ENCODE data around the gene LRP1B.

The LRP1B gene

DNA sequence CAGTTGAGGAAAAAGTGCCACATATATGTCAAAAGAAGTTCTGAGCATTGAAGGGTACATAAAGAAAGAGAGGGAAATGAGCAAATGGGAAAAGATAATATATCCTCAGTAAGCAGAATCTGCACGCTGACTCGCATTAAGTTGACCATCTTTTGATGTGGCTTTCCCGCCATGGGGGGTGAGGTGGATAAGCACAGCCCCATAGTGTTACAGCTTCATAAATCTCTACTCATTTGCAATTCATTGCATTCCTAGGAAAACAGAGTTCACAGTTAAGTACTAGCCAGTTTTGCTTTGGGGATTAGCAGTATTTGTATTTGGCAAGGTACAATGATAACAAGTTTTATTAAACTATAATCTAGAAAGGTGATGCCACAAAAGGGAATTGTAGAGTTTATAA lies 814.2 kb downstream of the LRP1B start:
- in situ Hi-C loops (cut with HindIII; ENCODE audit: low pct_unique_long_range_greater_than_20kb, low sequenced_read_pairs), result no loop called here
- no peak for DNase-seq (ENCODE audit: low read depth in 1 of 2, low spot score in 1 of 2)
- no peak for TF ChIP-seq JUND (IDR thresholded peaks at IDR 0.05; ENCODE audit: low read depth)

DNA sequence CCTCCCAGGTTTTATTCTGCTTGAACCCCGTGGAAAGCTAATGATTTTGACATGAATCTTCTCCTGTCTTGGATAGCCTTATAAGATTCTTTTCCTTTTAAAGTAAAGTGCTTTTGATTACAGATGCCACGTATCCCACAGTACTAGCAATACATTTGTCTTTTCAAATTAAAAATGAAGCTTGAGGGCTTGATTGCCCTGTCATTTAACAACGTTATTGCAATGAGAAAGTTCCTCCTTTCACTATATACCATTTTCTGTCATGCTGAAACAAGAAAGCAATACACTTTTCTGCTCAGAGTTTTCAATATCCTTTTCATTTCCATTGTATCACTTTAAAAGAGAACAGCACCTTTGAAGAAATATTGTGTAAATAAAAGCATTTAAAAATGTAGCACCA lies 814.7 kb downstream of the LRP1B start:
- no peak for DNase-seq (ENCODE audit: low read depth in 1 of 2, low spot score in 1 of 2)
- in situ Hi-C loops (cut with HindIII; ENCODE audit: low pct_unique_long_range_greater_than_20kb, low sequenced_read_pairs), result no loop called here
- no peak for TF ChIP-seq JUND (IDR thresholded peaks at IDR 0.05; ENCODE audit: low read depth)

DNA sequence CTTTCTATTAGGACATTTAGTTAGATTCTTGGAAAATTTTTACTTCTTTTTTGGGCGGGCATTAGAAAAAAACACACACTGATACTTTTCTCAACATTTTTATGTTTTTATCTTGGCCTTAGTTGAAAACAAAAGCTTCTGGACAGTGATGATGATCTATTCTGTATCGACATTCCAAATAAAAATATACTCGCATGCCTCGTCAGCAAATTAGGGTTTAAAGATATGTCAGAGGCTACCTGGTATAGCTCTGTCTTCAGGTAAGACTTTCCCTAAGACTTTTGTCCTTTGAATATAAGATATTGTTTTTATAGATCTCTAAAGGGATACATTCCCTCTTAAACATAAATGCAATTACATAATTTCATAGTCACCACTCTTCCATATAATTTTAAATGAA lies 816.8 kb downstream of the LRP1B start:
- in situ Hi-C loops (cut with HindIII; ENCODE audit: low pct_unique_long_range_greater_than_20kb, low sequenced_read_pairs), result no loop called here
- no peak for DNase-seq (ENCODE audit: low read depth in 1 of 2, low spot score in 1 of 2)
- no peak for TF ChIP-seq JUND (IDR thresholded peaks at IDR 0.05; ENCODE audit: low read depth)

DNA sequence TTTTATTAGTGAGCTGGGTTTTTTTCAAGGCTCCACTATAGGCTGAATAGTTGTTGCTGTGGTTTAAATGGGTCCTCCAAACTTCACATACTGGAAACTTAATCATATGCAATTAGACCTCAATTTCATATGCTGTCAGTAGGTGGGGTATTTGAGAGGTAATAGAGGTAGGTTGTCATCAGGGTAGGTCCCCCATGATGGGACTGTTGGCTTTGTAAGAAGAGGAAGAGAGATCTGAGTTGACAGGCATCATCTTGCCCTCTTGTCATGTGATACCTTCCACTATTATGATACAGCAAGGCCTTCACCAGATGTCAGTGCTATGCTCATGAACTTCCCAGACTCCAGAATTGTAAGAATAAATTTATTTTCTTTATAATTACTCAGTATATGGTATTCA lies 819.4 kb downstream of the LRP1B start:
- no peak for TF ChIP-seq JUND (IDR thresholded peaks at IDR 0.05; ENCODE audit: low read depth)
- no peak for DNase-seq (ENCODE audit: low read depth in 1 of 2, low spot score in 1 of 2)
- in situ Hi-C loops (cut with HindIII; ENCODE audit: low pct_unique_long_range_greater_than_20kb, low sequenced_read_pairs), result no loop called here

DNA sequence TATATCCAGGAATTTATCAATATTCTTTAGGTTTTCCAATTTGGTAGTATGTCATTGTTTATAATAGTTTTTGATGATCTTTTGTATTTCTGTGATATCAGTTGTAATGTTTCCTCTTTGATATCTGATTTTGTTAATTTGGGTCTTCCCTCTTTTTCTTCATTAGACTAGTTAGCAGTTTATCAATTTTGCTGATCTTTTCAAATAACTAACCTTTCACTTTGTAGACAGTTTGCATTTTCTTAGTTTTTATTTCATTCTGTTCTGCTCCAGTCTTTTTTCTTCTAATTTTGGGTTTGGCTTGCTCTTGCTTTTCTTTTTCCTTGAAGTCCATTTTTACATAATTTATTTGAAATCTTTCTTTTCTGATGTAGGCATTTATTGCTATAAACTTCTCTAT lies 824.4 kb downstream of the LRP1B start:
- no peak for TF ChIP-seq JUND (IDR thresholded peaks at IDR 0.05; ENCODE audit: low read depth)
- in situ Hi-C loops (cut with HindIII; ENCODE audit: low pct_unique_long_range_greater_than_20kb, low sequenced_read_pairs), result no loop called here
- DNase-seq (ENCODE audit: low read depth in 1 of 2, low spot score in 1 of 2), result no peak

GRCh38 chr2:141301551-141301950 lies 829.3 kb downstream of the LRP1B start:
- no peak for TF ChIP-seq JUND (IDR thresholded peaks at IDR 0.05; ENCODE audit: low read depth)
- no peak for DNase-seq (ENCODE audit: low read depth in 1 of 2, low spot score in 1 of 2)
- in situ Hi-C loops (cut with HindIII; ENCODE audit: low pct_unique_long_range_greater_than_20kb, low sequenced_read_pairs), result no loop called here

DNA sequence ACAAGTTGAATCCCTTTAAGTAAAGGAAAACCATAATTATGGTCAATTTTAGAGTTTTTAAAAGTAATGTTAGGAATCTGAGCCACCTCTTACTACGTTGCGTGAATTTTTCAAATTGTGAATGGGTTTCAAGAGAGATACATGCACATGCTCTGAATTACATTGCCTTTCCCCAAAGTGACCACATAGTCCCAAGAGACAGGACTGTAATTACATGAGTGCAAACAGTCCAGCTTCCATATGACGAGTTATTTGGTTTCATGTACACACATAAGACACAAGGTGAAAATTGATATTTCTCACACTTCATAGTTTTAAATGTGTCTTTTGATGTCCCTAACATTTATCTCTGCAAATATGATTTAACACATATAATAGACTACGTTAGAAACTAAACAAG lies 850.8 kb downstream of the LRP1B start:
- no peak for TF ChIP-seq JUND (IDR thresholded peaks at IDR 0.05; ENCODE audit: low read depth)
- DNase-seq (ENCODE audit: low read depth in 1 of 2, low spot score in 1 of 2), result no peak
- in situ Hi-C loops (cut with HindIII; ENCODE audit: low pct_unique_long_range_greater_than_20kb, low sequenced_read_pairs), result no loop called here

DNA sequence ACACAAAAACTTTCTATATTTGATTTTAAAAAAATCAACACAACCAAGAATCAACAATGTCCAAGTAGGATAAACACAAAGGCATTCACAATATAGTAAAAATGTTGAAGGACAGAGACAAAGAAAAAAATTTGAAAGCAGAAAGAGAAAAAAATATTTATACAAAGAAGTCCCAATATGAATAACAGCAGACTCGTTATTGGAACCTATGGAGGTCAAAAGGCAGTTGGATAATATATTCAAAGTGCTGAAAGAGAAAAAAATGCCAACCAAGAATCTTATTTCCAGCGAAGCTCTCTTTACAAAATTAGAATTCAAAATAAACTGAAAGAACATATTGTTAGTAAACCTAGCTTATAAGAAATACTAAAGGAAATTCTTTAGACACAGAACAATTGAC lies 859.5 kb downstream of the LRP1B start:
- DNase-seq (ENCODE audit: low read depth in 1 of 2, low spot score in 1 of 2), result no peak
- in situ Hi-C loops (cut with HindIII; ENCODE audit: low pct_unique_long_range_greater_than_20kb, low sequenced_read_pairs), result no loop called here
- TF ChIP-seq JUND (IDR thresholded peaks at IDR 0.05; ENCODE audit: low read depth), result no peak

- TF ChIP-seq JUND (IDR thresholded peaks at IDR 0.05; ENCODE audit: low read depth), result no peak
- in situ Hi-C loops (cut with HindIII; ENCODE audit: low pct_unique_long_range_greater_than_20kb, low sequenced_read_pairs), result no loop called here
- no peak for DNase-seq (ENCODE audit: low read depth in 1 of 2, low spot score in 1 of 2)
These were observed 866.0 kb downstream of the LRP1B start for GRCh38 chr2:141264848-141265247.

DNA sequence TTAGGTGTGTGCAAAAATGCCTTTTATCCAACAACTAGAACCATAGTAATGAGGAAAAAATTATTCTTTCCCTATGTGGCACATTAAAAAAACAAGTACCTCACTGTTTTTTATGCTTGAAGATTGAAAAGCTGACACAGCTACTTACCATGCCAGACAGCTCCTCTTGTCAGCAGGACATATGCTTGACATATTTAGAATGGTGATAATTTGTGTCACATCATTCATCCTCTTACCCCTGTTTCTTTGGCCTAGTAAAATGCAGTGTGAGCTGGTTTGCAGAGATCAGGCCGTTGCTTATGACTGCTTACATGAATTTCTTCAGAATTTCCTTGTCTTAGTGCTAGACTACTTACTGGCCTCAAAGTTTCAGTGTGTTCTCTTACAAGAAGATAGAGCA lies 869.9 kb downstream of the LRP1B start:
- DNase-seq (ENCODE audit: low read depth in 1 of 2, low spot score in 1 of 2), result no peak
- no peak for TF ChIP-seq JUND (IDR thresholded peaks at IDR 0.05; ENCODE audit: low read depth)
- in situ Hi-C loops (cut with HindIII; ENCODE audit: low pct_unique_long_range_greater_than_20kb, low sequenced_read_pairs), result no loop called here

DNA sequence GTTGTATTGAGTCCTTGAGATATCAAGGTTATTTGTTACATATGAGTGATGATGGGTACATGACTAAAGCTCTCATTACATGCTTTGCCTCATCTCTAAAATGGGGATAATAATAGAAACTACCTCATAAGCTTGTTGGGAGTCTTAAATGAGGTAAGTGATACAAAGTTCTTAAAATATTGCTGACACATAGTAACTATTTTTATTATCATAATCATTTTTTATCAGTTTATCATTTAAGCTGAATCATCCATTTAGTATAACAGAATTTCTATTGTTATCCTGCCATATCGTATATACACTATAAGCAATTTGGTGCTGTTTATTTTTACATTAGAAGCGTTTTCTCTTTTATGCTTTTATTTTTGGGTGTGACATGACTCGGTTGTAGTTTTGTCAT lies 871.1 kb downstream of the LRP1B start:
- no peak for DNase-seq (ENCODE audit: low read depth in 1 of 2, low spot score in 1 of 2)
- TF ChIP-seq JUND (IDR thresholded peaks at IDR 0.05; ENCODE audit: low read depth), result no peak
- in situ Hi-C loops (cut with HindIII; ENCODE audit: low pct_unique_long_range_greater_than_20kb, low sequenced_read_pairs), result no loop called here

- no peak for DNase-seq (ENCODE audit: low read depth in 1 of 2, low spot score in 1 of 2)
- TF ChIP-seq JUND (IDR thresholded peaks at IDR 0.05; ENCODE audit: low read depth), result no peak
- in situ Hi-C loops (cut with HindIII; ENCODE audit: low pct_unique_long_range_greater_than_20kb, low sequenced_read_pairs), result no loop called here
These were observed 888.8 kb downstream of the LRP1B start for GRCh38 chr2:141242008-141242407.

DNA sequence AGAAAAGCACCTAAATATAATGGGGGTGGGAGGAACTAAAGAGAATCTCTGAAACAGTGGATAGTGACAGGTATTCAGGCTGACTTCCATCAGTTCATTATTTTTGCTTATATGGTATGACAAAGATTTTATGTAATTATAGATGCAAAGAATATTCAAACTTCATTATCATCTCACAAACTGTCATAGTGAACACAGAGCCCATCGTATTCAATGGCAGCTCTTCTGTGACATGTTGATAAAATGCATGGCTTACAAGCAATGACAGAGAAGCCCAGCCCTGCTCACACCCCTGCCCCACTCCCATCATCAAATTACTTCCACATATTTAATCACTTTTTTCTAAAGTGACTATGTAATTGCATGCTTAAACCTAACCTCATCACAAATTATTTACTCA lies 904.3 kb downstream of the LRP1B start:
- in situ Hi-C loops (cut with HindIII; ENCODE audit: low pct_unique_long_range_greater_than_20kb, low sequenced_read_pairs), result no loop called here
- TF ChIP-seq JUND (IDR thresholded peaks at IDR 0.05; ENCODE audit: low read depth), result no peak
- no peak for DNase-seq (ENCODE audit: low read depth in 1 of 2, low spot score in 1 of 2)

- in situ Hi-C loops (cut with HindIII; ENCODE audit: low pct_unique_long_range_greater_than_20kb, low sequenced_read_pairs), result no loop called here
- TF ChIP-seq JUND (IDR thresholded peaks at IDR 0.05; ENCODE audit: low read depth), result no peak
- no peak for DNase-seq (ENCODE audit: low read depth in 1 of 2, low spot score in 1 of 2)
These were observed 923.8 kb downstream of the LRP1B start for GRCh38 chr2:141207036-141207385.

Data from T47D (cell line).